Panc1 (cell line): ENCODE data around the gene RBP5.

ENCODE experiments used
- POLR2AphosphoS5 ChIP-seq: IDR thresholded peaks from 2 replicates; pipeline ENCODE4 v1.6.1; 2012; ENCODE audit warnings: mild to moderate bottlenecking, low read depth, low read length, moderate library complexity
- SIN3A ChIP-seq: IDR thresholded peaks from 2 replicates; pipeline ENCODE4 v1.6.1; 2012; ENCODE audit warnings: low read depth, mild to moderate bottlenecking, low read length, moderate library complexity, borderline replicate concordance; ENCODE audit not compliant: insufficient read depth
- TF ChIP-seq, protein P1 (sequence below): fragments of 450-650 bp; IDR thresholded peaks from 2 replicates; pipeline ENCODE4 v1.5.1; 2017; ENCODE audit warnings: mild to moderate bottlenecking
- TF ChIP-seq, protein P2 (sequence below), 2 experiments: IDR thresholded peaks; 2 replicates each; pipeline ENCODE4 v1.6.1; 2011 to 2012; ENCODE audit warnings: low read depth in 2 of 2, control low read depth in 1 of 2, low read length in 1 of 2, mild to moderate bottlenecking in 1 of 2, moderate library complexity in 1 of 2; ENCODE audit not compliant: insufficient read depth in 1 of 2

DNA sequence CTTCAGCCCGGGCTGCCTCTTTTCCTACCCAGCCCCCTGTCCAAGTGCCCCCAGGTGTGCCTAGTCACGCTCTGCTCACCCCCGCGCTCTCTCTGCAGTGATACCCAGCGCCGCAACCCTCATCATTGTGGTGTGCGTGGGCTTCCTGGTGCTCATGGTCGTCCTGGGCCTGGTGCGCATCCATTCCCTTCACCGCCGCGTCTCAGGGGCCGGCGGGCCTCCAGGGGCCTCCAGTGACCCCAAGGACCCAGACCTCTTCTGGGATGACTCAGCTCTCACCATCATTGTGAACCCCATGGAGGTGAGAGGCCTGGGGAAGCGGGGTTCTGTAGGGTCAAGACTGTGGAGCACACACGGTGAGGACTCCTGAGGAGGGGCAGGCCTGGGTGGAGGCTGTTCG is 28.7 kb upstream of the RBP5 start:
- TF ChIP-seq POLR2AphosphoS5 (no peak), SIN3A (no peak)
- TF ChIP-seq, protein P1, sequence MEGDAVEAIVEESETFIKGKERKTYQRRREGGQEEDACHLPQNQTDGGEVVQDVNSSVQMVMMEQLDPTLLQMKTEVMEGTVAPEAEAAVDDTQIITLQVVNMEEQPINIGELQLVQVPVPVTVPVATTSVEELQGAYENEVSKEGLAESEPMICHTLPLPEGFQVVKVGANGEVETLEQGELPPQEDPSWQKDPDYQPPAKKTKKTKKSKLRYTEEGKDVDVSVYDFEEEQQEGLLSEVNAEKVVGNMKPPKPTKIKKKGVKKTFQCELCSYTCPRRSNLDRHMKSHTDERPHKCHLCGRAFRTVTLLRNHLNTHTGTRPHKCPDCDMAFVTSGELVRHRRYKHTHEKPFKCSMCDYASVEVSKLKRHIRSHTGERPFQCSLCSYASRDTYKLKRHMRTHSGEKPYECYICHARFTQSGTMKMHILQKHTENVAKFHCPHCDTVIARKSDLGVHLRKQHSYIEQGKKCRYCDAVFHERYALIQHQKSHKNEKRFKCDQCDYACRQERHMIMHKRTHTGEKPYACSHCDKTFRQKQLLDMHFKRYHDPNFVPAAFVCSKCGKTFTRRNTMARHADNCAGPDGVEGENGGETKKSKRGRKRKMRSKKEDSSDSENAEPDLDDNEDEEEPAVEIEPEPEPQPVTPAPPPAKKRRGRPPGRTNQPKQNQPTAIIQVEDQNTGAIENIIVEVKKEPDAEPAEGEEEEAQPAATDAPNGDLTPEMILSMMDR: no peak
- TF ChIP-seq, protein P2, sequence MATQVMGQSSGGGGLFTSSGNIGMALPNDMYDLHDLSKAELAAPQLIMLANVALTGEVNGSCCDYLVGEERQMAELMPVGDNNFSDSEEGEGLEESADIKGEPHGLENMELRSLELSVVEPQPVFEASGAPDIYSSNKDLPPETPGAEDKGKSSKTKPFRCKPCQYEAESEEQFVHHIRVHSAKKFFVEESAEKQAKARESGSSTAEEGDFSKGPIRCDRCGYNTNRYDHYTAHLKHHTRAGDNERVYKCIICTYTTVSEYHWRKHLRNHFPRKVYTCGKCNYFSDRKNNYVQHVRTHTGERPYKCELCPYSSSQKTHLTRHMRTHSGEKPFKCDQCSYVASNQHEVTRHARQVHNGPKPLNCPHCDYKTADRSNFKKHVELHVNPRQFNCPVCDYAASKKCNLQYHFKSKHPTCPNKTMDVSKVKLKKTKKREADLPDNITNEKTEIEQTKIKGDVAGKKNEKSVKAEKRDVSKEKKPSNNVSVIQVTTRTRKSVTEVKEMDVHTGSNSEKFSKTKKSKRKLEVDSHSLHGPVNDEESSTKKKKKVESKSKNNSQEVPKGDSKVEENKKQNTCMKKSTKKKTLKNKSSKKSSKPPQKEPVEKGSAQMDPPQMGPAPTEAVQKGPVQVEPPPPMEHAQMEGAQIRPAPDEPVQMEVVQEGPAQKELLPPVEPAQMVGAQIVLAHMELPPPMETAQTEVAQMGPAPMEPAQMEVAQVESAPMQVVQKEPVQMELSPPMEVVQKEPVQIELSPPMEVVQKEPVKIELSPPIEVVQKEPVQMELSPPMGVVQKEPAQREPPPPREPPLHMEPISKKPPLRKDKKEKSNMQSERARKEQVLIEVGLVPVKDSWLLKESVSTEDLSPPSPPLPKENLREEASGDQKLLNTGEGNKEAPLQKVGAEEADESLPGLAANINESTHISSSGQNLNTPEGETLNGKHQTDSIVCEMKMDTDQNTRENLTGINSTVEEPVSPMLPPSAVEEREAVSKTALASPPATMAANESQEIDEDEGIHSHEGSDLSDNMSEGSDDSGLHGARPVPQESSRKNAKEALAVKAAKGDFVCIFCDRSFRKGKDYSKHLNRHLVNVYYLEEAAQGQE (IDR thresholded peaks at IDR 0.05; ENCODE audit: insufficient read depth in 1 of 2, low read depth in 2 of 2, low read length in 1 of 2): no peak
